K562 (cell line): ENCODE data around the gene DOP1B. TPM values are rescaled to one million over a fixed set of nuclear protein-coding genes. Genes with fewer than 3 reads are reported as not detected.

Source experiments
- ATF6 ChIP-seq: sonication (generic); formaldehyde crosslinking; IDR thresholded peaks from 2 replicates; pipeline ENCODE4 v1.4.0; 2020; ENCODE audit warnings: mild to moderate bottlenecking, missing genetic modification reagents
- CREB3 ChIP-seq: fragments of 450-650 bp; conservative IDR thresholded peaks from 2 replicates; pipeline ENCODE4 v1.6.1; 2016; ENCODE audit warnings: missing genetic modification characterization, low read depth, mild to moderate bottlenecking, missing compliant biosample characterization, moderate library complexity
- CUX1 ChIP-seq: fragments of 200-800 bp; sonication (Bioruptor generic); IDR thresholded peaks from 2 replicates; pipeline ENCODE4 v1.6.1; 2016; ENCODE audit warnings: missing genetic modification characterization, missing compliant biosample characterization
- E2F3 ChIP-seq: fragments of 250-450 bp; sonication (Bioruptor Pico); IDR thresholded peaks from 2 replicates; pipeline ENCODE4 v1.4.0; 2020; ENCODE audit warnings: mild to moderate bottlenecking
- EGR1 ChIP-seq: fragments of 450-650 bp; conservative IDR thresholded peaks from 2 replicates; pipeline ENCODE4 v1.6.1; 2017; ENCODE audit warnings: mild to moderate bottlenecking
- FOXK2 ChIP-seq, 2 experiments: fragments of 450-650 bp; IDR thresholded peaks in 1 of 2; conservative IDR thresholded peaks in 1 of 2; 2 replicates each; pipeline ENCODE4 v1.6.1; 2016; ENCODE audit warnings: low read depth in 2 of 2, mild to moderate bottlenecking in 1 of 2
- MCM3 ChIP-seq: fragments of 450-650 bp; IDR thresholded peaks from 2 replicates; pipeline ENCODE4 v1.6.1; 2016
- NFRKB ChIP-seq: fragments of 450-650 bp; IDR thresholded peaks from 2 replicates; pipeline ENCODE4 v1.6.1; 2016; ENCODE audit warnings: low read depth
- RBBP5 ChIP-seq: fragments of 200-600 bp; sonication (generic); IDR thresholded peaks from 2 replicates; pipeline ENCODE4 v1.6.1; 2012; ENCODE audit warnings: borderline replicate concordance, mild to moderate bottlenecking, low read length, control low read depth, inconsistent platforms; ENCODE audit not compliant: insufficient read depth, poor library complexity, severe bottlenecking
- SMAD3 ChIP-seq: fragments of 450-650 bp; formaldehyde crosslinking; conservative IDR thresholded peaks from 2 replicates; pipeline ENCODE4 v1.4.0; 2020; ENCODE audit warnings: mild to moderate bottlenecking
- TFAP4 ChIP-seq: sonication (generic); formaldehyde crosslinking; IDR thresholded peaks from 2 replicates; pipeline ENCODE4 v1.8.0; 2022; ENCODE audit warnings: missing genetic modification reagents, mild to moderate bottlenecking, moderate library complexity, borderline replicate concordance
- ZC3H8 ChIP-seq: fragments of 450-650 bp; IDR thresholded peaks from 2 replicates; pipeline ENCODE4 v1.6.1; 2017
- ZEB2 ChIP-seq: fragments of 450-650 bp; IDR thresholded peaks from 2 replicates; pipeline ENCODE4 v1.6.1; 2016
- ZNF146 ChIP-seq: IDR thresholded peaks from one replicate; pipeline ENCODE4 v1.6.1; 2018; ENCODE audit warnings: missing compliant biosample characterization; ENCODE audit not compliant: unreplicated experiment
- ZNF212 ChIP-seq: fragments of 450-650 bp; formaldehyde crosslinking; IDR thresholded peaks from 2 replicates; pipeline ENCODE4 v1.4.0; 2020; ENCODE audit warnings: mild to moderate bottlenecking
- ZNF217 ChIP-seq: sonication (generic); formaldehyde crosslinking; IDR thresholded peaks from 2 replicates; pipeline ENCODE4 v1.8.0; 2022; ENCODE audit warnings: mild to moderate bottlenecking, missing genetic modification reagents
- ZNF384 ChIP-seq: IDR thresholded peaks from 2 replicates; pipeline ENCODE4 v1.6.1; 2012; ENCODE audit warnings: low read depth, low read length, improper control_type of control experiment
- ZNF511 ChIP-seq: sonication (generic); formaldehyde crosslinking; IDR thresholded peaks from 2 replicates; pipeline ENCODE4 v1.8.0; 2022; ENCODE audit warnings: mild to moderate bottlenecking, missing genetic modification reagents
- ZSCAN32 ChIP-seq: fragments of 450-650 bp; formaldehyde crosslinking; IDR thresholded peaks from 2 replicates; pipeline ENCODE4 v1.4.0; 2020; ENCODE audit warnings: mild to moderate bottlenecking, moderate library complexity
- polyA plus RNA-seq, 8 experiments: library from polyadenylated mRNA; depleted of rRNA in 4 of 8; stranded (reverse) in 5 of 8; unstranded in 3 of 8; fragments of >200 nt; fragmentation: Nextera tagmentation in 2 of 8; fragmentation: Illumina TruSeq in 1 of 8; extraction: Ambion mirVana in 2 of 8; extraction: Trizol in 1 of 8; gene quantifications; 2 replicates each; pipeline versions ENCODE4 v1.2.1 to v1.2.3, GENCODE V29; 2011 to 2014; ENCODE audit warnings: inconsistent platforms in 1 of 8, missing spikeins in 1 of 8
- total RNA-seq, 7 experiments: library from RNA; depleted of rRNA in 6 of 7; stranded (reverse); fragments of >200 nt in 6 of 7; fragmentation: Illumina TruSeq in 2 of 7; extraction: Trizol in 2 of 7; gene quantifications; 2 replicates each; pipeline versions ENCODE4 v1.2.1 to v1.2.3, GENCODE V29; 2011 to 2021; ENCODE audit warnings: low replicate concordance in 1 of 7

DOP1B gene
- total and polyA plus RNA-seq, 9 of the 15 experiments (the other 6 are each of a cell fraction or from before 2014, with no cell fraction given), result 0.04 to 2.2 (median 0.68) TPM

GRCh38 chr21:36156815-36157670 is at the start of gene DOP1B (continued):
- TF ChIP-seq ATF6 (CRISPR knock-in tag), result no peak
- no peak for TF ChIP-seq ZNF384
- peak; percentile 59 for TF ChIP-seq EGR1
- TF ChIP-seq CREB3 (tag), result no peak
- 0 out of 2 replicates have a peak, but pooled peaks have one; percentile 9 for TF ChIP-seq E2F3
- no peak for TF ChIP-seq ZNF212
- peak; percentile 55; the same call in 1 of the 2 replicates for TF ChIP-seq ZNF511 (CRISPR knock-in tag)
- no peak for TF ChIP-seq MCM3
- TF ChIP-seq SMAD3 (CRISPR knock-in tag), result no peak
- no peak for TF ChIP-seq NFRKB
- TF ChIP-seq FOXK2 (conservative IDR thresholded peaks at IDR 0.05 in 1 of 2, IDR thresholded peaks at IDR 0.05 in 1 of 2; ENCODE audit: low read depth in 2 of 2), result no peak
- TF ChIP-seq CUX1 (CRISPR knock-in tag), result no peak
- TF ChIP-seq ZC3H8, result no peak
- TF ChIP-seq ZSCAN32 (CRISPR knock-in tag), result no peak
- no peak for TF ChIP-seq ZNF217 (CRISPR knock-in tag)
- TF ChIP-seq RBBP5, result peak; percentile 25
- TF ChIP-seq ZEB2, result no peak
- TF ChIP-seq TFAP4 (CRISPR knock-in tag), result 0 out of 2 replicates have a peak, but pooled peaks have one; percentile 5
- TF ChIP-seq ZNF146, result no peak
